Upper lobe of left lung (tissue), 4 donors: ENCODE measurements around the gene TFPI.

Experiments used
- POLR2AphosphoS5 ChIP-seq, 2 donors: sonication (generic); formaldehyde crosslinking; IDR thresholded peaks; one replicate each; pipeline ENCODE4 v1.5.1; 2017; ENCODE audit warnings: antibody characterized with exemption in 2 of 2
- TF ChIP-seq, protein P1 (sequence below), 6 experiments: fragments of 450-650 bp in 4 of 6; fragments of 200-600 bp in 2 of 6; sonication (generic) in 2 of 6; IDR thresholded peaks; one replicate each; pipeline ENCODE4 v1.5.1; 2016 to 2019; ENCODE audit warnings: antibody characterized with exemption in 6 of 6

DNA sequence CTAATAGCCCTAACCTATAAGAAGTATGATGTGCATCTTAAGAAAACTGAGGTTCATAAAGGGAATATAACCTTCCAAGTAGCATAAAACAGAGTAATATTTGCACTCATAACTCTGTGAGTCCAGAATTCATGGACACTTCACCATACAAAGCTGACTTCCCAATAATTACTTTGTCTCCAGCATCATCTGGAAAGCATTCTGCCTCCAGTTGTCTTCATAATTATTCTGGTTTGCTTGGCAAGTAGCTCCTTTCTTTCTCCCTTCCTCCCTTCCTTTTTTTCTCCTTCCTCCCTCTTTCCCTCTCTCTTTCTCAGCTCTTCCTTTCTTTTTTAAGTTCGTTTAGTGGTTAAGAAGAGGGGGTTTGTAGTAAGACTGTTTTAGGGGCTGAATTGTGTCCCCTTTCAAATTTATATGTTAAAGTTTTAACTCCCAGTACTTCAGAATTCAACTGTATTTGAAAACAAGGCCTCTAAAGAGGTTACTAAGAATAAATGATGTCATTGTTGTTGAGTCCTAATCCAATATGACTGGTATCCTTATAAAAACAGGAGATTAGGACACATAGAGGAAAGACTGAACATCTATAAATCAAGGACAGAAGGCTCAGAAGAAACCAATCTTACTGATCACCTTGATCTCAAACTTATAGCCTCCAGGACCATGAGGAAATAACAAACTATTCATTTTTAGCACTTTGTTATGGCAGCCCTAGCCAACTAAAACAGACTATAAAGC lies 28.9 kb downstream of the TFPI start:
- TF ChIP-seq, protein P1, sequence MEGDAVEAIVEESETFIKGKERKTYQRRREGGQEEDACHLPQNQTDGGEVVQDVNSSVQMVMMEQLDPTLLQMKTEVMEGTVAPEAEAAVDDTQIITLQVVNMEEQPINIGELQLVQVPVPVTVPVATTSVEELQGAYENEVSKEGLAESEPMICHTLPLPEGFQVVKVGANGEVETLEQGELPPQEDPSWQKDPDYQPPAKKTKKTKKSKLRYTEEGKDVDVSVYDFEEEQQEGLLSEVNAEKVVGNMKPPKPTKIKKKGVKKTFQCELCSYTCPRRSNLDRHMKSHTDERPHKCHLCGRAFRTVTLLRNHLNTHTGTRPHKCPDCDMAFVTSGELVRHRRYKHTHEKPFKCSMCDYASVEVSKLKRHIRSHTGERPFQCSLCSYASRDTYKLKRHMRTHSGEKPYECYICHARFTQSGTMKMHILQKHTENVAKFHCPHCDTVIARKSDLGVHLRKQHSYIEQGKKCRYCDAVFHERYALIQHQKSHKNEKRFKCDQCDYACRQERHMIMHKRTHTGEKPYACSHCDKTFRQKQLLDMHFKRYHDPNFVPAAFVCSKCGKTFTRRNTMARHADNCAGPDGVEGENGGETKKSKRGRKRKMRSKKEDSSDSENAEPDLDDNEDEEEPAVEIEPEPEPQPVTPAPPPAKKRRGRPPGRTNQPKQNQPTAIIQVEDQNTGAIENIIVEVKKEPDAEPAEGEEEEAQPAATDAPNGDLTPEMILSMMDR (IDR thresholded peaks at IDR 0.05) = no peak
- no peak for TF ChIP-seq POLR2AphosphoS5 (IDR thresholded peaks at IDR 0.05)
